Aorta (tissue), 5 donors: ENCODE data around the gene TMEM35A. TPM values are rescaled to one million over a fixed set of nuclear protein-coding genes. Genes with fewer than 3 reads are reported as not detected.
"Not testable (repeated sequence)": the region's sequence is repeated elsewhere in the genome, so short reads cannot be mapped to it uniquely, and the experiment has no call there.

ENCODE experiments used
- ATAC-seq: fragments of 200-7000 bp; cut with Tn5 transposase; one replicate; pipeline ENCODE4 v1.9.1; 2022; ENCODE audit warnings: moderate library complexity; ENCODE audit not compliant: low FRiP score
- DNase-seq, 2 donors: peaks; one replicate each; pipeline ENCODE4 v3.0.0-alpha.2; 2020
- H3K27ac ChIP-seq, 2 donors: one replicate each; pipeline ENCODE4 v1.5.1; 2013; ENCODE audit warnings: low read length in 2 of 2, mild to moderate bottlenecking in 2 of 2, moderate library complexity in 2 of 2, control low read depth in 1 of 2, inconsistent platforms in 1 of 2, low read depth in 1 of 2
- H3K27me3 ChIP-seq, 2 donors: one replicate each; pipeline ENCODE4 v1.6.1; 2013; ENCODE audit warnings: control low read depth in 1 of 2, low read length in 1 of 2, mild to moderate bottlenecking in 1 of 2, moderate library complexity in 1 of 2; ENCODE audit not compliant: insufficient read depth in 2 of 2, control insufficient read depth in 1 of 2
- H3K36me3 ChIP-seq, 2 donors: one replicate each; pipeline ENCODE4 v1.6.1; 2013; ENCODE audit warnings: control low read depth in 1 of 2, low read length in 1 of 2, mild to moderate bottlenecking in 1 of 2; ENCODE audit not compliant: insufficient read depth in 2 of 2, control insufficient read depth in 1 of 2
- H3K4me1 ChIP-seq, 2 donors: one replicate each; pipeline ENCODE4 v1.6.1; 2013; ENCODE audit warnings: low read length in 2 of 2, control low read depth in 1 of 2, mild to moderate bottlenecking in 1 of 2, moderate library complexity in 1 of 2; ENCODE audit not compliant: insufficient read depth in 2 of 2, control insufficient read depth in 1 of 2
- H3K4me3 ChIP-seq, 2 donors: one replicate each; pipeline ENCODE4 v1.5.1; 2013; ENCODE audit warnings: low read length in 2 of 2, control low read depth in 1 of 2, mild to moderate bottlenecking in 1 of 2
- H3K9me3 ChIP-seq: one replicate; pipeline ENCODE4 v1.6.1; 2013; ENCODE audit warnings: mild to moderate bottlenecking, low read length; ENCODE audit not compliant: control insufficient read depth
- WGBS, 2 donors: extraction: QIAGEN DNeasy Blood & Tissue Kit; methylation state at CpG; one replicate each; pipeline ENCODE4 v1.1.7; 2013; 5-methylcytosine and 5-hydroxymethylcytosine counted together
- intact Hi-C, 2 donors: fragments of 100-400 bp; cut with DNase I; formaldehyde crosslinking; loops; one replicate each; pipeline versions ENCODE4 v1.14.2 to v1.15.0; 2022
- long read RNA-seq, 2 donors: library from polyadenylated mRNA; unstranded; transcript quantifications; one replicate each; pipeline ENCODE4 v2.0.0, GENCODE V29; 2020 to 2021
- polyA plus RNA-seq, 2 donors: library from polyadenylated mRNA; stranded (reverse); fragments of 200-250 nt; gene quantifications; one replicate each; pipeline ENCODE4 v1.2.3, GENCODE V29; 2013
- total RNA-seq, 2 donors: library from RNA; stranded (reverse); fragmentation: NEBNext Ultra II Directional; extraction: Animal tissue kit (Norgen Biotek cat#: 25700); gene quantifications; one replicate each; pipeline ENCODE4 v1.2.1, GENCODE V29; 2021
- donor health status: healthy with polysubstance abuse.
- donor health status: Bipolar disorder and iron deficiency.
- donor health status: DM: no; HTN: no; CAD: no.
- donor health status: DM: no; HTN: no; CAD: no.
- donor health status: DM: yes; HTN: yes; CAD: no.

The TMEM35A gene
- 1 to 10 TPM; 3.2 to 3.7 TPM for total RNA-seq
- polyA plus RNA-seq, result 1 to 10 TPM; 2.9 to 3.7 TPM
- long read RNA-seq, donor 1, transcript TMEM35A-201 (2 exons, 2,195 nt), result major isoform, 9 of 9 reads
- long read RNA-seq, donor 1, partial matches to known transcripts, result 0 of 9 reads
- long read RNA-seq, donor 1, other reads (novel, unspliced or antisense), result 0 of 9 reads
- long read RNA-seq, donor 2, partial matches to known transcripts, result 0 of 1 reads
- long read RNA-seq, donor 2, other reads (novel, unspliced or antisense), result 0 of 1 reads

- no peaks in the 10 kb centered on the region for H3K27me3 ChIP-seq
- no peaks in the 10 kb centered on the region for H3K9me3 ChIP-seq
- no peaks in the 10 kb centered on the region for H3K4me1 ChIP-seq
- DNase-seq (no peak), ATAC-seq (peak; percentile 74)
- H3K4me3 ChIP-seq, result peak within 1 kb of the TSS; percentile 50 to 63
- 1 to 16% methylated on average over 23 of the region's 23 CpGs for WGBS, 2 donors
- intact Hi-C loops, result no loop called here
- H3K27ac ChIP-seq, result peak within 1 kb of the TSS in 1 of 2 donors; percentile 44
- H3K36me3 ChIP-seq, result no peaks in the 10 kb centered on the region
These were observed at the start of gene TMEM35A for GRCh38 chrX:101078716-101079598. TMEM35A (plus strand) TSS chrX:101078879; CDS start chrX:101079003, 124 bp downstream.

- Histone ChIP-seq H3K4me3 (no peak overlapping the region), H3K36me3 (no peaks in the 10 kb centered on the region), H3K27ac (no peak overlapping the region), H3K27me3 (no peaks in the 10 kb centered on the region), H3K9me3 (no peaks in the 10 kb centered on the region), H3K4me1 (no peaks in the 10 kb centered on the region)
- no peak for ATAC-seq
- no peak for DNase-seq
- intact Hi-C loops, result no loop called here
- WGBS, 2 donors, result 81 to 97% methylated on average over 1 of the region's 1 CpG
These were observed 49.0 kb upstream of the TMEM35A start for GRCh38 chrX:101029665-101030064.

- Histone ChIP-seq H3K4me3 (no peak overlapping the region), H3K4me1 (no peaks in the 10 kb centered on the region), H3K27ac (no peak overlapping the region), H3K27me3 (no peaks in the 10 kb centered on the region), H3K9me3 (no peaks in the 10 kb centered on the region), H3K36me3 (no peaks in the 10 kb centered on the region)
- intact Hi-C loops, result no loop called here
- DNase-seq, result no peak
- no peak for ATAC-seq
These were observed 41.4 kb upstream of the TMEM35A start for GRCh38 chrX:101037231-101037630.

- H3K27me3 ChIP-seq, result no peaks in the 10 kb centered on the region
- DNase-seq, result no peak
- no peaks in the 10 kb centered on the region for H3K4me1 ChIP-seq
- H3K36me3 ChIP-seq, result no peaks in the 10 kb centered on the region
- H3K4me3 ChIP-seq, result no peak overlapping the region
- no peak overlapping the region for H3K27ac ChIP-seq
- H3K9me3 ChIP-seq, result no peaks in the 10 kb centered on the region
- ATAC-seq, result no peak
- 75 to 95% methylated on average over 4 of the region's 4 CpGs for WGBS, 2 donors
- intact Hi-C loops, result no loop called here
These were observed 38.5 kb upstream of the TMEM35A start for GRCh38 chrX:101040197-101040596.

- 7 to 45% methylated on average over 5 of the region's 5 CpGs for WGBS, 2 donors
- no peak for ATAC-seq
These were observed 27.5 kb upstream of the TMEM35A start for GRCh38 chrX:101051153-101051548.

GRCh38 chrX:101051549-101052302, 27.0 kb upstream of the TMEM35A start, which contains the start of gene TRMT2B:
TRMT2B (minus strand) TSS chrX:101052111; CDS start chrX:101042289, 9,822 bp downstream.
- peak within 1 kb of the TSS; percentile 60 to 66 for H3K4me3 ChIP-seq
- H3K9me3 ChIP-seq, result no peaks in the 10 kb centered on the region
- H3K36me3 ChIP-seq, result no peaks in the 10 kb centered on the region
- DNase-seq (peak; percentile 88 to 91), ATAC-seq (peak; percentile 95)
- H3K4me1 ChIP-seq, result no peaks in the 10 kb centered on the region
- whole genome bisulfite sequencing, 2 donors, result 0 to 27% methylated on average over 43 of the region's 43 CpGs
- peak within 1 kb of the TSS in 1 of 2 donors; percentile 73 for H3K27ac ChIP-seq
- intact Hi-C loops, result loop anchor here (5.0 kb wide), 2 partner anchors 46 to 156 kb away; partner anchors contain the start of gene CENPI (in 2 of the 2)
- no peaks in the 10 kb centered on the region for H3K27me3 ChIP-seq

More at GRCh38 chrX:101051153-101051548, 27.5 kb upstream of the TMEM35A start:
- Histone ChIP-seq H3K4me3 (peak overlapping the region; percentile 60), H3K36me3 (no peaks in the 10 kb centered on the region), H3K4me1 (no peaks in the 10 kb centered on the region), H3K27ac (peak overlapping the region in 1 of 2 donors; percentile 73), H3K9me3 (no peaks in the 10 kb centered on the region), H3K27me3 (no peaks in the 10 kb centered on the region)
- intact Hi-C loops, result loop anchor here (5.0 kb wide), 2 partner anchors 46 to 156 kb away; partner anchors contain the start of gene CENPI (in 2 of the 2)
- no peak for DNase-seq

GRCh38 chrX:101056551-101056950, 22.1 kb upstream of the TMEM35A start:
- H3K4me3 ChIP-seq, H3K27me3 ChIP-seq, ATAC-seq, DNase-seq, H3K36me3 ChIP-seq, H3K4me1 ChIP-seq, intact Hi-C loops, H3K9me3 ChIP-seq, H3K27ac ChIP-seq: not testable (repeated sequence)
- 90 to 92% methylated on average over 4 of the region's 4 CpGs for WGBS, 2 donors

GRCh38 chrX:101057093-101057714, 21.5 kb upstream of the TMEM35A start:
- H3K27ac ChIP-seq, result no peak overlapping the region
- intact Hi-C loops, result no loop called here
- no peaks in the 10 kb centered on the region for H3K9me3 ChIP-seq
- no peak overlapping the region for H3K4me3 ChIP-seq
- WGBS, 2 donors, result 84 to 93% methylated on average over 3 of the region's 3 CpGs
- H3K4me1 ChIP-seq, result no peaks in the 10 kb centered on the region
- no peak for DNase-seq
- ATAC-seq, result no peak
- H3K27me3 ChIP-seq, result no peaks in the 10 kb centered on the region
- no peaks in the 10 kb centered on the region for H3K36me3 ChIP-seq
